Stimulated activated memory B cell treated with anti-CD40 and anti-IgM and Interleukin-4, amounts not matched to agents 10 μg/mL and 1 μg/mL and 100 μg/mL, for 72 hours (primary cell): ENCODE data around the gene PUM2.

Source experiments
- ATAC-seq: fragments of 150-1000 bp; cut with Tn5 transposase; 2 replicates; pipeline ENCODE4 v1.10.0; 2021
- H3K27ac Mint-ChIP-seq: one replicate; pipeline ENCODE4 v1.8.0; 2022; ENCODE audit warnings: mild to moderate bottlenecking, mixed read lengths
- H3K27me3 Mint-ChIP-seq: one replicate; pipeline ENCODE4 v1.8.0; 2022; ENCODE audit warnings: mixed read lengths
- H3K36me3 Mint-ChIP-seq: one replicate; pipeline ENCODE4 v1.8.0; 2022; ENCODE audit warnings: mixed read lengths
- H3K4me1 Mint-ChIP-seq: one replicate; pipeline ENCODE4 v1.8.0; 2022; ENCODE audit warnings: mixed read lengths
- H3K4me3 Mint-ChIP-seq: one replicate; pipeline ENCODE4 v1.8.0; 2022; ENCODE audit warnings: mild to moderate bottlenecking, moderate library complexity, mixed read lengths
- H3K9me3 Mint-ChIP-seq: one replicate; pipeline ENCODE4 v1.8.0; 2022; ENCODE audit warnings: mixed read lengths

Gene PUM2

GRCh38 chr2:20216130-20217025, 134.3 kb downstream of the PUM2 start:
- no peak overlapping the region for H3K4me3 Mint-ChIP-seq
- H3K9me3 Mint-ChIP-seq = no peaks in the 10 kb centered on the region
- H3K4me1 Mint-ChIP-seq = no peaks in the 10 kb centered on the region
- H3K27ac Mint-ChIP-seq = no peak overlapping the region
- H3K27me3 Mint-ChIP-seq = peaks cover 41% of the 10 kb centered on the region
- no peaks in the 10 kb centered on the region for H3K36me3 Mint-ChIP-seq
- no peak for ATAC-seq

GRCh38 chr2:20215183-20216040, 135.2 kb downstream of the PUM2 start:
- Mint-ChIP-seq H3K27me3 (peaks cover 45% of the 10 kb centered on the region), H3K36me3 (no peaks in the 10 kb centered on the region), H3K27ac (no peak overlapping the region), H3K9me3 (no peaks in the 10 kb centered on the region), H3K4me3 (no peak overlapping the region), H3K4me1 (no peaks in the 10 kb centered on the region)
- no peak for ATAC-seq

DNA sequence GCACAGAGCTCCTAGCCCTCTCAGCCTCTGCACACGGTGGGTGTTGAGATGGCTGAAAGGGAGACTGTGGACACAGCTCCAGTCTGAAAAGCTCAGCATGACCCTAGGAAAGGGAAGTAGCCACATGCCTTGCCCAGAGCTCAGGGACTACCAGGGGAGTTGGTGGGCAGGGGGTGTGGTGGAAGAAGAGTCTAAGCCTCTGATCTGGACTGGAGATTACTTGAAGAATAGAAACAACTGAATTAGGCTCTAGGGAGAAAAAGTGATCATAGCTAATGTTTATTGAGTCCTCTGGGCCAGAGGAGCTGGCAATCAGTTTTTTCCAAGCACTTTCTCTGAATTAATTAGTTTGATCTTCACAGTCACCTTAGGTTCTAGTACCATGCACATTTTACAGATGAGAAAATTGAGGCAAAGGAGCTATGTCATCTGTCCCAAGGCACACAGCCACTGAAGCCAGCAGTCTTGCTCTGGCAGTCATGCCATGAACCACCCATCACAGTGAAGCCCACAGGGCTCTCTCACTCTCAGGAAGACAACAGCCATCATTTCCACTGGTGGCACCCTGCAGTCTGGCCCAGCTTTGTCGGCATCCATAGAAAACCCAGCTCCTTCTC, 136.0 kb downstream of the PUM2 start:
- no peak for ATAC-seq
- H3K27ac Mint-ChIP-seq = no peak overlapping the region
- H3K9me3 Mint-ChIP-seq = no peaks in the 10 kb centered on the region
- H3K4me3 Mint-ChIP-seq = no peak overlapping the region
- no peaks in the 10 kb centered on the region for H3K36me3 Mint-ChIP-seq
- peaks cover 46% of the 10 kb centered on the region for H3K27me3 Mint-ChIP-seq
- no peaks in the 10 kb centered on the region for H3K4me1 Mint-ChIP-seq

GRCh38 chr2:20213651-20214565, 136.7 kb downstream of the PUM2 start:
- no peak overlapping the region for H3K27ac Mint-ChIP-seq
- H3K9me3 Mint-ChIP-seq = no peaks in the 10 kb centered on the region
- peaks cover 40% of the 10 kb centered on the region for H3K27me3 Mint-ChIP-seq
- no peaks in the 10 kb centered on the region for H3K4me1 Mint-ChIP-seq
- no peaks in the 10 kb centered on the region for H3K36me3 Mint-ChIP-seq
- H3K4me3 Mint-ChIP-seq = no peak overlapping the region
- no peak for ATAC-seq

- Mint-ChIP-seq H3K36me3 (no peaks in the 10 kb centered on the region), H3K9me3 (no peaks in the 10 kb centered on the region), H3K27ac (no peak overlapping the region), H3K27me3 (peaks cover 31% of the 10 kb centered on the region), H3K4me1 (no peaks in the 10 kb centered on the region), H3K4me3 (no peak overlapping the region)
- no peak for ATAC-seq
Observed at GRCh38 chr2:20212871-20213503, 137.7 kb downstream of the PUM2 start.

DNA sequence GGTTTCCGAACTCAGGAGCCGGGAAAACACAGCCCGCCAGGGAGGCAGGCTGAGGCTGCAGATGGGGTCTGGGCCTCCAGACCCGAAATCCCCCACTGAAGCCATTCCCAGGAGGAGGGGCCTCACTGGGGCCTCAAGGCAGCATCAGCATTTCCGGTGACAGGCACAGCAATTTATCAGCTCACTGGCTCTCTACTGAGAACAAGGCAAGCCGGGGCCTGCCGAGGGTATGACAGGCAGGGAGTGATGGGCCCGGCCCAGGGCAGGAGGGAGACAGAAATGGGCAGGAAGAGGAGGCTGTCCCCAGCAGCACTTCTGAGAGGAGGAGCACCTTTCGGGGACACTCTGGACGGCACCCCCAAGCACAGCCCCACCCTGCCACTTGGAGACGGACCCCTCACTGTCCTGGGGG, 138.2 kb downstream of the PUM2 start:
- Mint-ChIP-seq H3K36me3 (no peaks in the 10 kb centered on the region), H3K4me1 (no peaks in the 10 kb centered on the region), H3K27me3 (peaks cover 27% of the 10 kb centered on the region), H3K27ac (no peak overlapping the region), H3K4me3 (no peak overlapping the region), H3K9me3 (no peaks in the 10 kb centered on the region)
- no peak for ATAC-seq

GRCh38 chr2:20211860-20212458, 138.7 kb downstream of the PUM2 start:
- H3K4me3 Mint-ChIP-seq = no peak overlapping the region

DNA sequence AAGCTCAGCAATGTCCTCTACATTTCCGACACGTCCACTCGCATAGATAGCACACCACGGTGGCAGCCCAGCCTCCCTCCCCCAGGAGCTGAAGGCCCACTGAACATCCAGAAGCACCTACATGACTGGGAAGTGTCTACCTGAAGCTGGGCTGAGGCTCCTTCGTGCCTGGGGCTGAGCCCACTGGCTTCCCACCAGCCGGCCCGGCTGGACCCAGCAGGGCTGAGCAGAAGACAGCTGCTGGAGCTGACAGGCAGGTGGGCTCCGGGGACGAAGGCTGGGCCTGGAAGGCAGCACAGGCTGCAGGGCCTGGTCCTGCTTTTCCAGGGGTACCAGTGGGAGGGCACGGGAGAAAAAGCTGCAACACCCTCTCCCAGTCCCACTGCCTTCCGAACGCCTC, 139.2 kb downstream of the PUM2 start:
- H3K27ac Mint-ChIP-seq = no peak overlapping the region
- H3K36me3 Mint-ChIP-seq = no peaks in the 10 kb centered on the region
- no peak for ATAC-seq
- peaks cover 6% of the 10 kb centered on the region for H3K4me1 Mint-ChIP-seq
- H3K9me3 Mint-ChIP-seq = no peaks in the 10 kb centered on the region
- H3K27me3 Mint-ChIP-seq = peaks cover 27% of the 10 kb centered on the region
- no peak overlapping the region for H3K4me3 Mint-ChIP-seq

More at GRCh38 chr2:20211860-20212458, 138.7 kb downstream of the PUM2 start:
- H3K4me1 Mint-ChIP-seq = peaks cover 1% of the 10 kb centered on the region
- H3K36me3 Mint-ChIP-seq = no peaks in the 10 kb centered on the region
- peaks cover 27% of the 10 kb centered on the region for H3K27me3 Mint-ChIP-seq
- ATAC-seq = no peak
- H3K9me3 Mint-ChIP-seq = no peaks in the 10 kb centered on the region
- no peak overlapping the region for H3K27ac Mint-ChIP-seq

DNA sequence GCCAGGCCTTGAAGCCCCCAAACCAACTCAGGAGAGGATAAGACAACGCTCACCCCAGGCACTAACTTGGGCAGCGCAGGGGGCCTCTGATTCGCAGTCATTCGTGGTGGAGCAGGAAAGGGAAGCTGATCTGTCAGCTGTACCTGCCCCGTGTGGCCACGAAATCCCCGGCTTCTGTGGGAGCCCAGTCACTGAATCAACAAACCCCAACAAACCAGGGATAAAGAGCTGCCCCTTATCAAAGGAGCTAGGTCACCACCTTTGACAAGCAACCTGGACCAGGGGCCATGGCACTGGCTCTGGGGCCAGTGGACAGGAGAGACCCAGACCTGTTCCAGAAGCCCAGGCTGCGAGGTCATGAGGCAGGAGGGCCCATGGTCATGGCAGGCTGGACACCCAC, 140.2 kb downstream of the PUM2 start:
- Mint-ChIP-seq H3K4me1 (peaks cover 7% of the 10 kb centered on the region), H3K36me3 (no peaks in the 10 kb centered on the region), H3K27ac (no peak overlapping the region), H3K27me3 (peaks cover 27% of the 10 kb centered on the region), H3K4me3 (no peak overlapping the region), H3K9me3 (no peaks in the 10 kb centered on the region)
- no peak for ATAC-seq

DNA sequence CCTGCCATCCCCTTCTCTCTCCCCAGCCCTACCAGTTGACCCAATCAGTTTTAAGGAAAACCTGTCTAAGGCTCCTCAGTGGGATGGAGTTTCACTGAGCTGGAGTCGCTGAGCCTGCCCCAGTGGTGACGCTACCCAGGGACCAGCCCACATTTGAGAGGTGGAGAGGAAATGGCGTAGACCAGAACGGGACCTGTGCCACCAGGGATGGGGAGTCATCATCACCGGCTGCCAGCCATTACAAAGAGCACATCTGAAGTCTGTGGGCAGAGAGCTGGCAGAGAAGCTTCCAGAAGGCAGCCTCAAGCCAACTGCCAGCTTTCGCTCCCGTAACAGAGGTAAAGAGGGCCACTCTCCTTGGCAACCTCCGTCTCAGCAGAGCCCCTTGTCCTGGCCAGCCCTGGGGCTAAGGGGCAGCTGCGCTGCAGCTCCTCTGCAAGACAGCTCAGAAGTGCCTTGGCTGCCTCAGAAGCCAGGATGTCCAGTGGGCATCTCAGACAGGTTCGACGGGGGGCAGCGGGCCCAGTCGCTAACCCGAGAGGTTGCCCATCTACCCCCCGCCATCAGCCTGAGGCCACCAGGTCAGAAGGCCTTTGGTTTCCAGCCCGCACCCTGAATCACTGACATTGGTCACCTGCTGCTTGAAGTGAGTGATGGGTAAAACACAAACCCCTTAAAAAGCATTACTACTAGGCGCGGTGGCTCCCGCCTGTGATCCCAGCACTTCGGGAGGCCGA, 141.1 kb downstream of the PUM2 start:
- no peak overlapping the region for H3K4me3 Mint-ChIP-seq
- no peak overlapping the region for H3K27ac Mint-ChIP-seq
- peaks cover 7% of the 10 kb centered on the region for H3K4me1 Mint-ChIP-seq
- H3K27me3 Mint-ChIP-seq = peaks cover 27% of the 10 kb centered on the region
- no peak for ATAC-seq
- no peaks in the 10 kb centered on the region for H3K9me3 Mint-ChIP-seq
- no peaks in the 10 kb centered on the region for H3K36me3 Mint-ChIP-seq

- H3K27ac Mint-ChIP-seq = no peak overlapping the region
- peaks cover 27% of the 10 kb centered on the region for H3K27me3 Mint-ChIP-seq
- H3K9me3 Mint-ChIP-seq = no peaks in the 10 kb centered on the region
- ATAC-seq = no peak
- H3K36me3 Mint-ChIP-seq = no peaks in the 10 kb centered on the region
- H3K4me1 Mint-ChIP-seq = peaks cover 7% of the 10 kb centered on the region
- H3K4me3 Mint-ChIP-seq = no peak overlapping the region
Observed at GRCh38 chr2:20208476-20208859, 142.2 kb downstream of the PUM2 start.

DNA sequence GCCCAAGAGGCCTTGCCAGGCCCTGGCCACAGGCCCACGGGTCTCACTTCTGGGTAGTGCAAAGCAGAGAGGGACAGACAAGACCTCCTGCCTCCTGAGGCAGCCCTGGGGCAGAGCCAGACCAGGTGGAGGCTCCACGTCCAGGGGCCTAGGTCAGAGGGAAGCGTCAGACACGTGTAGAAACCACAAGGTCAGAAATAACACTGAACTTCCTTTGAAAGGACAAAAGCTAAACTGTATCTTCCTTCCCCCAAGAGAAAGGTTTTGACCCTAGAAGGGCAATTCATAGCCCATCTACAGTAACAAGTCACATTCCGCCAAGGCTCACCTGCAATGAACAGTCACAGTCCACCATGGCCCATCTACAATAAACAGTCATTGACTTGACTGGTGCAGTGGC, 143.6 kb downstream of the PUM2 start:
- no peak overlapping the region for H3K4me3 Mint-ChIP-seq
- H3K27me3 Mint-ChIP-seq = peaks cover 24% of the 10 kb centered on the region
- H3K36me3 Mint-ChIP-seq = no peaks in the 10 kb centered on the region
- H3K4me1 Mint-ChIP-seq = peaks cover 7% of the 10 kb centered on the region
- no peak for ATAC-seq
- no peak overlapping the region for H3K27ac Mint-ChIP-seq
- H3K9me3 Mint-ChIP-seq = no peaks in the 10 kb centered on the region

DNA sequence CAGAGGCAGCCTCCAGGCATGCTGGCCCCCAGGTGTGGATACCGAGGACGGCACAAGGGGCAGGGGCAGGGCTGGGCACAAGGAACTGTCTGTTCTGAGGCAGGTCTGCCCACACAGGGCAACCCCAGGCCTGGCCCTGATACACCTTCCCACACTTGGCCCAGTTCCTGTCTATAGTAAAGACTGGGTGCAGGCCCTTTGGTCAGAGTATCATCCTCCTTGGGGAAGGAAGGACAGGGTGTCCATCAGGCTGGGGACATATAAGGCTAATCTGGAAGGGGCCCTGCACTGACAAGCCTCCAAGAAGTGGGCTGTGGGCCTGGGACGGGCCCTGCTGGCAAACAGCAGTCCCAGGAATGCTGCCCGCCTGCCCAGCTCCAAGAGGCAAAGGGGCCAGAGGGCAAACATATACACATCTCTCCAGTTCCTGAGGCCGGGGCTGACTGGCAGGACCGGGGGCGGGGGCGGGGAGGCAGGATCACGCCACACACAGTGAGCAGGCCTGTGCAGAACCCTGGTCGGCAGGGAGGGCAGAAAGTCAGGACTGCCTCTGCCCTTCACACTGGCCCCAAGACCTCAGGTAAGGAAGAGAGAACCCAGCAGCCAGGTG, 144.6 kb downstream of the PUM2 start:
- Mint-ChIP-seq H3K4me1 (peaks cover 7% of the 10 kb centered on the region), H3K9me3 (no peaks in the 10 kb centered on the region), H3K27me3 (peaks cover 14% of the 10 kb centered on the region), H3K36me3 (no peaks in the 10 kb centered on the region), H3K4me3 (no peak overlapping the region), H3K27ac (no peak overlapping the region)
- ATAC-seq = no peak
